Activated naive CD4-positive, alpha-beta T cell treated with anti-CD3 and anti-CD28 coated beads, Interleukin-2, amount 10 ng/mL, durations not matched to agents 7 days and 5 days (primary cell): ENCODE results near the gene SNRK.

ENCODE experiments used
- CTCF ChIA-PET: fragments of 350-600 bp; sonication (Branson Sonifier 250); formaldehyde crosslinking; loops from one replicate; lab custom pipeline; 2021; ENCODE audit warnings: antibody characterized with exemption; lab: Charles Lee
- DNase-seq: peaks from one replicate; pipeline ENCODE4 v3.0.0-alpha.2; 2020
- H3K27ac Mint-ChIP-seq: one replicate; pipeline ENCODE4 v1.8.0; 2021; ENCODE audit warnings: mild to moderate bottlenecking, moderate library complexity, mixed read lengths
- H3K27me3 Mint-ChIP-seq: one replicate; pipeline ENCODE4 v1.8.0; 2021; ENCODE audit warnings: mild to moderate bottlenecking, mixed read lengths
- H3K36me3 Mint-ChIP-seq: one replicate; pipeline ENCODE4 v1.8.0; 2021; ENCODE audit warnings: mixed read lengths
- H3K4me1 Mint-ChIP-seq: one replicate; pipeline ENCODE4 v1.8.0; 2021; ENCODE audit warnings: mixed read lengths
- H3K4me3 Mint-ChIP-seq: one replicate; pipeline ENCODE4 v1.8.0; 2021; ENCODE audit warnings: mild to moderate bottlenecking, moderate library complexity, mixed read lengths
- H3K9me3 Mint-ChIP-seq: one replicate; pipeline ENCODE4 v1.8.0; 2021; ENCODE audit warnings: mixed read lengths

The SNRK gene

DNA sequence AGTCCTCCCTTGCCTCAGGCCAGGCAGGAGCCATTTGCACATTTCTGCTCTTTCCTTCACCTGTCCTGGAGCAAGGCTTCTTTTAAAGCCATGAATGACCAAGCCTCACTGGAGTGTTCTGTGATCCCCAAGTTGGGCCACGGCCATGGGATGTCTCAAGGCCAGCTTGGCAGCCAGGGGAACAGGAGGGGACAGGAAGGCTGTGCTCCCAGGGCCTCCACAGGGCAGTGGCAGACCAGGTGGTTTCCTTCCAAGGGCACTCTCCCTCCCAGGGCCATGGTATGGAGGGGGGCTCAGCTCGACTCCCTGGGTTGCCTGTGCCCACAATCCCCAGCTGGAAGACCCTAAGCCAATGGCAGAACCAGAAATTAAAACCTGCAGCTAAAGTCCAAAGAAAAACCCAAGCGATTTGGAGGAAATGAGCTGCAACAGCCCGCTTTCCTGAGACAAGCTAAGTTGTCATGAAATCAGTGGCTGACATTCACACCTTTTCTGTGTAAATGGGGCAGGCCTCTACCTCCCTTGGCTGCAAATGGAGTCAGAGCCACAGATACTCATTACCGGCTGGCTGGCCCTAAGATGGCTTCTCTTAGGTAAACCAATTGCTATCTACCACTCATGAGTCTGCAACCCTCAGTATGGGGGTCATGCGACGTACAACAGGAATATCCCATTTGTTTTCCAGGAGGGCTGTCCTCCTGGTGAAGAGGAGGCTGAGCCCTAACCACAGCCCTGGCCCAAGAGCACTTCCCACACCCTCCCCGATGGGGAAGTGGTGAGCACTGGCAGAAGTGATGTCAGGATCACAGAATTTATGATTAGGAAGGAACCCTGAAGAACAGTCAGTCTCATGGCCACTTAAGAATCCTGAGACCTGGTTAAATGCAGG lies 83.3 kb downstream of the SNRK start:
- CTCF ChIA-PET = no interaction called here
- Mint-ChIP-seq H3K4me3 (no peak overlapping the region), H3K9me3 (no peaks in the 10 kb centered on the region), H3K27me3 (peaks cover 4% of the 10 kb centered on the region), H3K27ac (no peak overlapping the region), H3K4me1 (no peaks in the 10 kb centered on the region), H3K36me3 (no peaks in the 10 kb centered on the region)
- DNase-seq = no peak

DNA sequence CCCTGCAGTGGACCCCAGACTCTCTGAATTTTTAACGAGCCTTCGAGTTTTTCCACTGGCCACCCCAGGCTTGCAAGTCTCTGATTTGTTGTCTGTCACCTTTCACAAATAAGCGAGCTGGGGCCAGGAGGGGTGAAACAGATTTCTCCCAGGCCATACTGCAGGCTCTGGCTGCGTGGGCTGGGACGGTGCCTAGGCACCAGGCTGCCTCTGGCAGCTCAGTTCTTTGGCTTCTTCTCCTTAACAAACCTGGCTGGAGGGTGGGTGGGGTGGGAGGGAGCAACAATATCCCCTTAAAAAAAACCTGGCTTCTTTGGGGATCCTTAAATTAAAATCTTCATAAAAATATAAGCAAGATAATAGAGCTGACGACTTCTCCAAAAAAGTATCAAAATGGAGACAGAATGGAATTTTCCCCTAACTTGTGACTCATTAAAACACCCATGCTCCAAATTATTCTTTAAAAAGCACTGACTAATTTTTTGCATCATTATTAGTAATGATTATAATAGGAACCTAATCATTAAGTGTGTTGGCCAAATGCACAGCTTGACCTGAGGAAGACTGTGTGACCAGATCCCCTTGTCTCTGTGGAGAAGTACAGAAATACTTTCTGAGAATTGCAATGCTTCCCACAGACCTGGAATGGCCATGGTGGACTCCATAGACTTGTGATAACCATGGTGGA lies 84.1 kb downstream of the SNRK start:
- H3K27ac Mint-ChIP-seq = no peak overlapping the region
- no peak for DNase-seq

DNA sequence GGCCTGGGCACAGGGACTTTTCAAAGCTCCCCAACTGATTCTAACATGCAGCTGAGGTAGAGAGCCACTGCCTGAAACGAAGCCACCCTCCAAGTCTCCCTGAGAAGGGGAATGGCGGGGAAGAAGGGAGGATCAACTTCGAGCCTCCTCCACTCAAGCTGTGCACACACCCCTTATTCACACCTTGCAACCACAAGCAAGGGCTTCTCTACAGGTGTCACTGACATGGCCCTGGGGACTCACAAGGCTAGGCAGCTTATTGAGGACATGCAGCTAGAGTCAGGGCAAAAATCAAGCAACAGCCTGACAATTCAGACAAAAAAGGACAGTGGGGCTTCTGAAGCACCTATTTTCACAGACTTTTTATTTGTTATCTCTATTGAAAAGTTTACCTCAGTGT lies 85.2 kb downstream of the SNRK start:
- Mint-ChIP-seq H3K27ac (no peak overlapping the region), H3K4me3 (no peak overlapping the region), H3K27me3 (peaks cover 4% of the 10 kb centered on the region), H3K9me3 (no peaks in the 10 kb centered on the region), H3K36me3 (no peaks in the 10 kb centered on the region), H3K4me1 (no peaks in the 10 kb centered on the region)
- no peak for DNase-seq
- CTCF ChIA-PET = no interaction called here

More for the DNA sequence above, 84.1 kb downstream of the SNRK start:
- Mint-ChIP-seq H3K36me3 (no peaks in the 10 kb centered on the region), H3K4me1 (no peaks in the 10 kb centered on the region), H3K4me3 (no peak overlapping the region), H3K27me3 (peaks cover 4% of the 10 kb centered on the region), H3K9me3 (no peaks in the 10 kb centered on the region)
- CTCF ChIA-PET = no interaction called here

DNA sequence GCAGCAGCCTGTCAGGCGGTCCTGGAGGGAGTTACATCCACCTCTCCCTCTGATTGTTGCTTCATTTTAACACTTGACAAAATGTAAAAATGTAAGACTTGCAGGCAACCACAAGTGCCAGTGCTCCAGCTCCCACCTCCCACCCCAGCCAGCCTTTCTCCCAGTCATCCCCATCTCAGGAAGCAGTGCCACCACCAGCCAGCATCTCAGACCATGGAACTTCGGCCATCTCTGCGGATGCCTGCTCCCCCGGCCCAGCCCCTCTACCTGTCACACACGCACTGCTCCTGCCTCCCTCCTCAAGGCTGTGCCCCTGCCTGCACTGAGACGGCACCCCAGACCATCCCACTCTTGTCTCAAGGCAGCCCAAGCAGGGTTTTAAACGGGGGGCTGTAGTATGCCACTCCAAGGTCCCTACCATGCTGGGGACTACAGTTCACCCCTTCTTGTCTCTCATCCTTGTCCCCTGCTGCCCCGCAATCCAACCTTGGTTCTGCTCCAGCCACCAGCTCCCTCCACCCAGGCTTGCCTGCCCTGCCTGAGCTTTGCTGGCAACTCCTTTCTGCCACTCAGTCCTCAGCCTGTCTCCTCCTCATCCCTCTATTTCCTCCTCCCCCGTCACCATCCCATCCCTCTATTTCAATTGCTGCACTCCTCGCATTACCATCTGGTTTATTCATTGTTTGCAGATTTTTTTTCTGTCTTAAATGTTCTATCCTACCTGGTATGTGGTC lies 85.8 kb downstream of the SNRK start:
- Mint-ChIP-seq H3K36me3 (no peaks in the 10 kb centered on the region), H3K27me3 (peaks cover 4% of the 10 kb centered on the region), H3K4me3 (no peak overlapping the region), H3K4me1 (no peaks in the 10 kb centered on the region), H3K9me3 (no peaks in the 10 kb centered on the region), H3K27ac (no peak overlapping the region)
- DNase-seq = no peak
- CTCF ChIA-PET = interaction anchor here (1.3 kb wide), 1 partner anchor 211 kb away, joined by 3 read pairs; no protein-coding TSS in a partner anchor

DNA sequence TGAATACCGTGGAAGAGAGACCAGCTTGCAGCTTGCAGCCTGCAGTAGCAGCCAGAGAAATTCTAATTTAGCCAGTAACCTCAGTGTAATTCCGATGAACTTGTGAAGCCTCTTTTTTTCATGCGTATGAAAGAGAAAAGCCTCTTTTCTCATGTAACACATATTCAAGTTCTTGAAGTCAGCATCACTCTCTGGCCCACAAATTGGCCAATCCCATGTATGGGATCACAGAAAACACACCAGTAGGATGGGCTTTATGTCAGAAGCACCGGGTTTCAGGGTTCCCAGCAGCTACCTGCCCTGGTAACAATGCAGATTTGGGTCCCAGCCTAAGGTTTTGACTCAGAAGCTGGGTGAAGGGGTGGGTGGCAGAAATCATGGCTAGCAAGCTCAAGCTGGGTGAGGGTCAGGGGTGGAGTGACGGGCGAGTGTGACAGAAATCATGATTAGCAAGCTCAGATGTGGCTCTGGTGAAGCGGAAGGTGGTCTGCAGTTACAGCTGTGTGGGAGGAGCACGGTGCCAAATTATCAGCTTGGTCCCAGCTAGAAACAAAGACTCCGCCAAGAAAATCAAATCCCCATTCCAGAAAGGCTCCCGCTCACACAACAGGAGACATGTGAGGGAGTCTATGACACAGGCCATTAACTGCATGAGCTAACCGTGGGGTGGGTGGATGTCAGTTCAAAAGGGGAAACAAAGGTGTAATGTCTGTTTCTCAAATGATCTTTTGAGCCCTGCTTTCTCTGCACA lies 86.6 kb downstream of the SNRK start:
- Mint-ChIP-seq H3K4me1 (peaks cover 6% of the 10 kb centered on the region), H3K36me3 (no peaks in the 10 kb centered on the region), H3K9me3 (no peaks in the 10 kb centered on the region), H3K27me3 (peaks cover 2% of the 10 kb centered on the region), H3K4me3 (no peak overlapping the region), H3K27ac (no peak overlapping the region)
- DNase-seq = no peak
- CTCF ChIA-PET = interaction anchor here (1.3 kb wide), 1 partner anchor 212 kb away, joined by 3 read pairs; no protein-coding TSS in a partner anchor

DNA sequence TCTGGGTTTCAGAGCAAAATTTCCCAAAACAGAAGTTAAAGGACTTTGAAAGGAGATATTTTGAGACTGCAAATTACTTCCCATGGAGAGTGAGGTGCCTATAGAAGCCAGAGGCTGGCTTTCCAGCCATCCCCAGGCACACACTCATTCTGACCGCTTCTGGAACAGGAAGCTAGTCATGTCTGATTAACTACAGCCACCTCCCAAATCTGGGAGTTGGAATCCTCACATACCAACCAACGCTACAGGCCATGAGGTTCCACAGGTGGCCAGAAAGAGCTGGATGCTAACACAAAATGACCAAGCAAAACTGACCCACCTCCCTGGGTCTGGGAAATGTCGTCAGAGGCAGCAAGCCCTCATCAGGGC lies 87.2 kb downstream of the SNRK start:
- peaks cover 11% of the 10 kb centered on the region for H3K4me1 Mint-ChIP-seq

DNA sequence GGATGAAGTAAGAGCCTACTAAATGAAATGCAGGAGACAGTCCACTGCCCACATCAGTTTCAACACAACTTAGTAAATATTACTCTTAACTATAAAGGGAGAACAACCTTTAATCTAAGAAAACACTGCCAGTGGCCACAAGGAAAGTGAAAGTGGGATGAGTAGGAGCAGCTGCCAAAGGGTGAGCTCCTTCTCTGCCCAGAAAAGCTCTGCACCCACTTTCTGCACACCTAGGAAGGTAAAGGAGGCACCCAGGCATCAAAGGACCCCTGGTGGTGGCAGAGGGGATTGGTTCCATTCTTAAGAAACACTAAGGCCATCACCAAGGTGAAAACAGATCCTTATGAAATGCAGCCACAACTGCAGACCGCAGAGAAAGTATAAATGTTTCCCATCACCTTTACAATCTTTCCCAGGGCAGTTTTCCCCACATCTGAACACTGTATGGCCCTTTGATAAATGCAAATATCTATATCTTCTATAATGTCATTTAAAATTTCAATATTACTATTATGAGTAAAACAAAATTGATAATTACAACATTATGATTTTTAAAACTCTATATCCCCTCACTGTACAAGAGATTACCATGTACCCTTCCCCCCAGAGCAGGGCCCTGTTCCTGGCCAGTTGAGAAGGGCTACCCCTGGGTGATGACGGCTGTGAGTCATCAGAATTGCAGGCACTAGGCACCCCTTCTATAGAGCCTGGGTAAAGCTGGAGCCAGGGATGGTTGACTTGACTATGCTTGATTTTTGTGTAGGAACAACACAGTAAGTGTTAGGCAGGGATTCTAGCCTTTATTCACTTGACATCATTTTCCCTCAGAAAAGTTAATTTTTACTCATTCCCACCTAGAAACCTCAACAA lies 92.0 kb downstream of the SNRK start:
- H3K36me3 Mint-ChIP-seq = peaks cover 9% of the 10 kb centered on the region
- CTCF ChIA-PET = interaction anchor here (0.6 to 5.6 kb wide), 22 partner anchors 11 to 417 kb away, joined by 3 to 33 read pairs (median 4); no protein-coding TSS in a partner anchor
- DNase-seq = peak; percentile 84
- peaks cover 16% of the 10 kb centered on the region for H3K4me1 Mint-ChIP-seq
- peaks cover 5% of the 10 kb centered on the region for H3K9me3 Mint-ChIP-seq
- no peak overlapping the region for H3K4me3 Mint-ChIP-seq
- no peak overlapping the region for H3K27ac Mint-ChIP-seq
- H3K27me3 Mint-ChIP-seq = peaks cover 5% of the 10 kb centered on the region

More for the DNA sequence above, 87.2 kb downstream of the SNRK start:
- CTCF ChIA-PET = interaction anchor here (1.3 kb wide), 1 partner anchor 213 kb away, joined by 3 read pairs; no protein-coding TSS in a partner anchor
- Mint-ChIP-seq H3K4me3 (no peak overlapping the region), H3K27ac (no peak overlapping the region), H3K36me3 (no peaks in the 10 kb centered on the region), H3K9me3 (no peaks in the 10 kb centered on the region), H3K27me3 (no peaks in the 10 kb centered on the region)
- DNase-seq = no peak

DNA sequence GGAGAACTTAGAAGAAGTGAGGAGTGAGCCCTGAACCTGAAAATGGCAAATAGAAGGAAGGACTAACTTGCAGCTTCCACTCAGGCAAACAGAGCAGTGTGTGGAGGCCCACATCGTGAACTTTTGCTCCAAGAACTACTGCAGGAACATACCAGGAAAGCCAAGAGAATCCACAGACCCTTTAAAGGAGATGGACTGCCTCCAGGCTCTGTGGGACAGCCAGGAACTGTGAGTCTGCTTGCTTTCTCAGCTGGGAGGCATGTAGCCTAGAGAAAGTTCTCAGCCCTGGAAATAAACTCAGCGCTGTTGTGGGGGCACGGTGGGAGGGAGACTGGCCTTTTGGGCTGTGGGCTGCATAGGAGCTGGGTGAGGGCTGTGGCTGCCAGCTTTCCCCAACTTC lies 93.0 kb downstream of the SNRK start:
- peaks cover 10% of the 10 kb centered on the region for H3K36me3 Mint-ChIP-seq
- H3K4me1 Mint-ChIP-seq = peaks cover 17% of the 10 kb centered on the region
- CTCF ChIA-PET = interaction anchor here (0.6 to 5.6 kb wide), 7 partner anchors 10 to 548 kb away, joined by 3 to 33 read pairs (median 4); no protein-coding TSS in a partner anchor
- H3K27ac Mint-ChIP-seq = no peak overlapping the region
- H3K9me3 Mint-ChIP-seq = peaks cover 5% of the 10 kb centered on the region
- peaks cover 9% of the 10 kb centered on the region for H3K27me3 Mint-ChIP-seq
- H3K4me3 Mint-ChIP-seq = no peak overlapping the region
- no peak for DNase-seq

DNA sequence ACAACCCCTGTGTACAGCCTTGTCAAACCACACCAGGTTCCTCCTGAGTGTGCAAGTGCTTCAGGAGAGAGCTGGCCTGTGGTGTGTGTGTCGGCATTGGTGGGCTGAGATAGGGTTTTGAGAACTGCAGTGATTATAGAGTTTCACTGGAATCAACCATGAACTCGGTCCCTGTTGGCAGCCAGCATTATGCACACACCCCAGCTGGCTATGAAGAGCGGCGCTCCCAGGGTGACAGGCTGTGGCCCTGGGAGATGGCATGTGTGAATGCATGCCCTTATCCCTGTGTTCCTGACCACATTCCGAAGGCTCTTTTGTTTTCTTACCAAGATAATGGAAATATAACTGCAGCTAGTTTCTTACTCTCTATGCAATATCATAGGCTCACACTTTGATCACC lies 101.8 kb downstream of the SNRK start:
- Mint-ChIP-seq H3K27me3 (peaks cover 26% of the 10 kb centered on the region), H3K9me3 (peaks cover 18% of the 10 kb centered on the region), H3K36me3 (peaks cover 27% of the 10 kb centered on the region), H3K27ac (no peak overlapping the region), H3K4me1 (peaks cover 56% of the 10 kb centered on the region), H3K4me3 (no peak overlapping the region)
- CTCF ChIA-PET = interaction anchor here (2.2 kb wide), 1 partner anchor 10 kb away, joined by 17 read pairs; no protein-coding TSS in a partner anchor
- no peak for DNase-seq

DNA sequence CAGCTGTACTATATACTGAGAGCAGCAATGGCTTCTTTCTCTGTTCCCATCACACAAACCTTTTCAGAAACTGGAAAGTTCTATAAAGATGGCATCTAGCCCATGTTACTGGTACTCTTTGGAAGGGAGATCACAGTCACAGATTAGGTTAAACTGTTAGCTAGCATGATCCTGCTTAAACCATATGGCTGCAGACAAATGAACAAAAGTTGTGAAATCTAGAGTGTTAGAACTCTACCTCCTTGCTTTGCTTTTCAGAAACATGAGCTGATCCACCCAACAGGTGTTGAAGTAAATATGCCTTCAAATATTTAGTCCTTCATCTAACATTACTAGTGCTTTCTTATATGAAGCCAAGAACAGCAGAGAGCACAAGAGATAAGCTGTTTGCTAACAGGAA lies 102.6 kb downstream of the SNRK start:
- Mint-ChIP-seq H3K27me3 (peaks cover 22% of the 10 kb centered on the region), H3K4me1 (peaks cover 59% of the 10 kb centered on the region), H3K9me3 (peaks cover 23% of the 10 kb centered on the region), H3K36me3 (peaks cover 31% of the 10 kb centered on the region), H3K4me3 (no peak overlapping the region), H3K27ac (peak overlapping the region; percentile 96)
- CTCF ChIA-PET = interaction anchor here (1.0 to 2.2 kb wide), 4 partner anchors 10 to 227 kb away, joined by 3 to 17 read pairs (median 6); no protein-coding TSS in a partner anchor
- DNase-seq = no peak

DNA sequence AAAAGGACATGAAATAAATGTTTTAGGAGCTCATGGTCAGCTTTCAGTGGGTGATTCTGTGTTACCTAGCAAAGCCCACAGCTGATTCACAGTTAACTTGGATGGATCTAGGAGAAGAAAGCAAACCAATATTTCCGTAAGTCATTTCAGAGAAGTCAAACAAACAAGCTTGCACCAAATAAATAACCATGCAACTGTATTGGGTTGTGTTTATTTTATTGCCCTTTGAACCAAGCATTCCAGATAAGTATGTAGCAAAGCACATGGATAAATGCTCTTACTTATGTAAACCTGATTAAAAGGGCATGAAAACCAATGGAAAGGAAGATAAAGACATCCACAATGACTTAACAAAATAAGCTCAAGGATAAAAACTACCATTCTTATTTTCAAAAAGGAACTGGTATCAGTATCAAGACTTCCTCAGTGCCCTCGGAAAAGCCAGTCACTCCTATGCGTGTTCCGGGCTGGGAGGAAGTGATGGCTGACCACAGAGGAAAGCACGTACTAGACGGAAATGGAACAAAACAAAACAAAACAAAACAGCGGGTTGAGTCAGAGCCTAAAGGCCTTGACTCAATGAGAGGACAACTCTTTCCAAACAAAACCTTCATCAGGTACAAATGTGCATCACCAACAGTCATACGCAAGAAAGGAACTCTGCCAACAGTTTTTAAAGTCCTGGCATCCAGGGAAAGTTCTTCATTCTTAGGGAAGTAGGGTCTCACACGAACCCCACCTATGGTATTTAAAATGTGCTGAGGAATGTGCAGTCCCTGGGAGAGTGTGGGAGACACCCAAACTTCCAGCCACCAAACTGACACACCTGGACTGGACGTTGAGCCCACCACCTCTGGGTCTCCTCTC lies 103.3 kb downstream of the SNRK start:
- DNase-seq = peak; percentile 83
- H3K27me3 Mint-ChIP-seq = peaks cover 20% of the 10 kb centered on the region
- CTCF ChIA-PET = interaction anchor here (1.0 to 2.2 kb wide), 4 partner anchors 11 to 228 kb away, joined by 3 to 17 read pairs (median 6); no protein-coding TSS in a partner anchor
- H3K9me3 Mint-ChIP-seq = peaks cover 23% of the 10 kb centered on the region
- peak overlapping the region; percentile 96 for H3K27ac Mint-ChIP-seq
- peak overlapping the region; percentile 2 for H3K4me3 Mint-ChIP-seq
- peaks cover 32% of the 10 kb centered on the region for H3K36me3 Mint-ChIP-seq
- peaks cover 61% of the 10 kb centered on the region for H3K4me1 Mint-ChIP-seq

DNA sequence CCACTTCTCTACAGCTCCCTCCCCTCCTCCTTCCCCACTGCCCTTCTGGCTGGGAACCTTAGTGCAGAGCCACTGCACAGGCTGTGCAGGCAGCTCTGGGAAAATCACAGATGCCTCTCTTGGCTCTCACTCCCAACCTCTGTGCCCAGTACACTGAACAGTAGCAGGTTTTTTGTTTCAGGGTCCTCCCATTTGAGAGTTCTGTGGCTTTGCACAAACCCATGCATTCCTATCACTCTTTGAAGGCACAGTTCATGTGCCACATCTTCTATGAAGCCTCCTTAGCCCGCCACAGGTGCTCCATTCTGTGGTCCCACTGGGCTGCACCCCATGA lies 103.9 kb downstream of the SNRK start:
- peaks cover 17% of the 10 kb centered on the region for H3K27me3 Mint-ChIP-seq
- peak overlapping the region; percentile 96 for H3K27ac Mint-ChIP-seq
- H3K4me3 Mint-ChIP-seq = peak overlapping the region; percentile 16
- DNase-seq = no peak
- peaks cover 28% of the 10 kb centered on the region for H3K36me3 Mint-ChIP-seq
- CTCF ChIA-PET = interaction anchor here (1.6 to 2.2 kb wide), 2 partner anchors 12 to 228 kb away, joined by 10 to 17 read pairs; no protein-coding TSS in a partner anchor
- H3K9me3 Mint-ChIP-seq = peaks cover 18% of the 10 kb centered on the region
- H3K4me1 Mint-ChIP-seq = peaks cover 57% of the 10 kb centered on the region
